SK-N-SH (cell line): Measurements from ENCODE around the gene MST1.

Experiments used
- MAX ChIP-seq: IDR thresholded peaks from 2 replicates; pipeline ENCODE4 v1.4.0; 2012; ENCODE audit warnings: low read depth
- RAD21 ChIP-seq: IDR thresholded peaks from 2 replicates; pipeline ENCODE4 v1.6.1; 2012; ENCODE audit warnings: mild to moderate bottlenecking, low read length
- YY1 ChIP-seq: IDR thresholded peaks from 2 replicates; pipeline ENCODE4 v1.4.0; 2012; ENCODE audit warnings: low read depth, mild to moderate bottlenecking
- TF ChIP-seq, protein P1 (sequence below): fragments of 200-600 bp; sonication (generic); IDR thresholded peaks from 2 replicates; pipeline ENCODE4 v1.6.1; 2017; ENCODE audit warnings: antibody characterized with exemption, mild to moderate bottlenecking, moderate library complexity

- TF ChIP-seq RAD21 (no peak), MAX (no peak), YY1 (no peak)
- TF ChIP-seq, protein P1, sequence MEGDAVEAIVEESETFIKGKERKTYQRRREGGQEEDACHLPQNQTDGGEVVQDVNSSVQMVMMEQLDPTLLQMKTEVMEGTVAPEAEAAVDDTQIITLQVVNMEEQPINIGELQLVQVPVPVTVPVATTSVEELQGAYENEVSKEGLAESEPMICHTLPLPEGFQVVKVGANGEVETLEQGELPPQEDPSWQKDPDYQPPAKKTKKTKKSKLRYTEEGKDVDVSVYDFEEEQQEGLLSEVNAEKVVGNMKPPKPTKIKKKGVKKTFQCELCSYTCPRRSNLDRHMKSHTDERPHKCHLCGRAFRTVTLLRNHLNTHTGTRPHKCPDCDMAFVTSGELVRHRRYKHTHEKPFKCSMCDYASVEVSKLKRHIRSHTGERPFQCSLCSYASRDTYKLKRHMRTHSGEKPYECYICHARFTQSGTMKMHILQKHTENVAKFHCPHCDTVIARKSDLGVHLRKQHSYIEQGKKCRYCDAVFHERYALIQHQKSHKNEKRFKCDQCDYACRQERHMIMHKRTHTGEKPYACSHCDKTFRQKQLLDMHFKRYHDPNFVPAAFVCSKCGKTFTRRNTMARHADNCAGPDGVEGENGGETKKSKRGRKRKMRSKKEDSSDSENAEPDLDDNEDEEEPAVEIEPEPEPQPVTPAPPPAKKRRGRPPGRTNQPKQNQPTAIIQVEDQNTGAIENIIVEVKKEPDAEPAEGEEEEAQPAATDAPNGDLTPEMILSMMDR, result no peak
Measured at GRCh38 chr3:49658711-49659110, 30.6 kb downstream of the MST1 start.
